SK-N-SH treated with all-trans-retinoic acid at 6 μM for 48 hours (cell line): ENCODE data around the gene HEPHL1.
"Not testable (repeated sequence)": the region's sequence is repeated elsewhere in the genome, so short reads cannot be mapped to it uniquely, and the experiment has no call there.

Experiments used
- CSDC2 ChIP-seq: fragments of 250-450 bp; sonication (Bioruptor Pico); IDR thresholded peaks from 2 replicates; pipeline ENCODE4 v1.5.0; 2020; ENCODE audit warnings: mild to moderate bottlenecking, moderate library complexity
- GLIS3 ChIP-seq: fragments of 250-450 bp; sonication (Bioruptor Pico); IDR thresholded peaks from 2 replicates; pipeline ENCODE4 v1.5.0; 2020; ENCODE audit warnings: mild to moderate bottlenecking, moderate library complexity
- ISL1 ChIP-seq: fragments of 250-450 bp; sonication (Bioruptor Pico); IDR thresholded peaks from 2 replicates; pipeline ENCODE4 v2.1.2; 2022; ENCODE audit warnings: mild to moderate bottlenecking, moderate library complexity
- PPARA ChIP-seq: fragments of 250-450 bp; sonication (Bioruptor Pico); IDR thresholded peaks from 2 replicates; pipeline ENCODE4 v1.5.0; 2020; ENCODE audit warnings: mild to moderate bottlenecking, borderline replicate concordance
- TCF4 ChIP-seq: fragments of 250-450 bp; sonication (Bioruptor Pico); IDR thresholded peaks from 2 replicates; pipeline ENCODE4 v1.8.0; 2021; ENCODE audit warnings: mild to moderate bottlenecking, moderate library complexity, borderline replicate concordance
- TOX ChIP-seq: fragments of 250-450 bp; sonication (Bioruptor Pico); IDR thresholded peaks from 2 replicates; pipeline ENCODE4 v1.8.0; 2021; ENCODE audit warnings: mild to moderate bottlenecking, moderate library complexity, borderline replicate concordance
- ZC3H10 ChIP-seq: fragments of 250-450 bp; sonication (Bioruptor Pico); IDR thresholded peaks from 2 replicates; pipeline ENCODE4 v1.5.1; 2021; ENCODE audit warnings: mild to moderate bottlenecking, moderate library complexity
- ZFP3 ChIP-seq: fragments of 250-450 bp; sonication (Bioruptor Pico); IDR thresholded peaks from 2 replicates; pipeline ENCODE4 v1.5.0; 2020; ENCODE audit warnings: mild to moderate bottlenecking, moderate library complexity
- ZNF70 ChIP-seq: fragments of 450-650 bp; formaldehyde crosslinking; IDR thresholded peaks from 2 replicates; pipeline ENCODE4 v1.5.0; 2020; ENCODE audit warnings: mild to moderate bottlenecking, moderate library complexity
- TF ChIP-seq, protein P1 (sequence below): fragments of 250-450 bp; sonication (Bioruptor Pico); IDR thresholded peaks from 2 replicates; pipeline ENCODE4 v1.5.1; 2021; ENCODE audit warnings: mild to moderate bottlenecking, moderate library complexity
- TF ChIP-seq, protein P2 (sequence below): fragments of 250-450 bp; sonication (Bioruptor Pico); IDR thresholded peaks from 2 replicates; pipeline ENCODE4 v1.8.0; 2020; ENCODE audit warnings: mild to moderate bottlenecking, moderate library complexity, borderline replicate concordance
- TF ChIP-seq, protein P3 (sequence below): fragments of 250-450 bp; sonication (Bioruptor Pico); IDR thresholded peaks from 2 replicates; pipeline ENCODE4 v1.5.1; 2020; ENCODE audit warnings: low read depth, mild to moderate bottlenecking, moderate library complexity
- TF ChIP-seq, protein P4 (sequence below): fragments of 250-450 bp; sonication (Bioruptor Pico); IDR thresholded peaks from 2 replicates; pipeline ENCODE4 v1.5.0; 2020; ENCODE audit warnings: mild to moderate bottlenecking, moderate library complexity

DNA sequence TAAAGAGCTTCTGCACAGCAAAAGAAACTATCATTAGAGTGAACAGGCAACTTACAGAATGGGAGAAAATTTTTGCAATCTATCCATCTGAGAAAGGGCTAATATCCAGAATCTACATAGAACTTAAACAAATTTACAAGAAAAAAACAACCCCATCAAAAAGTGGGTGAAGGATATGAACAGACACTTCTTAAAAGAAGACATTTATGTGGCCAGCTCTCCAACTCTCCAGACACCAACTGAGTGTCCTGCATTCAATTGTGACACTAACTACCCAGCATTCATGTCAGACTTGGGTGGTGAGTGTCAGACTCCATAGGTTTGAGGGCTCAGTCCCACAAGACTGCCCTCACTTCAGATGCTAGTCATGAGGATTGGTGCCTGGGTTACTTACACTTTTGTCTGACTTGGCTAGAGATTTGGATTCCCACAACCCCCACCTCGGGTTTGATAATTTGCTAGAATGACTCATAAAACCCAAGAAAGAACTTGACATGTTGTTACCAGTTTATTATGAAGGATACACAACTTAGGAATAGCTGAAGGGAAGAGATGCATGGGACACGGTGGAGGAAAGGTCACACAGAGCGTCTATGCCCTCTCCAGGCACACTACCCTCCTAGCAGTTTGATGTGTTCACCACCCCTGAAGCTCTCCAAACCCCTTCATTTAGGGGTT lies 44.4 kb upstream of the HEPHL1 start:
- TF ChIP-seq, protein P1, sequence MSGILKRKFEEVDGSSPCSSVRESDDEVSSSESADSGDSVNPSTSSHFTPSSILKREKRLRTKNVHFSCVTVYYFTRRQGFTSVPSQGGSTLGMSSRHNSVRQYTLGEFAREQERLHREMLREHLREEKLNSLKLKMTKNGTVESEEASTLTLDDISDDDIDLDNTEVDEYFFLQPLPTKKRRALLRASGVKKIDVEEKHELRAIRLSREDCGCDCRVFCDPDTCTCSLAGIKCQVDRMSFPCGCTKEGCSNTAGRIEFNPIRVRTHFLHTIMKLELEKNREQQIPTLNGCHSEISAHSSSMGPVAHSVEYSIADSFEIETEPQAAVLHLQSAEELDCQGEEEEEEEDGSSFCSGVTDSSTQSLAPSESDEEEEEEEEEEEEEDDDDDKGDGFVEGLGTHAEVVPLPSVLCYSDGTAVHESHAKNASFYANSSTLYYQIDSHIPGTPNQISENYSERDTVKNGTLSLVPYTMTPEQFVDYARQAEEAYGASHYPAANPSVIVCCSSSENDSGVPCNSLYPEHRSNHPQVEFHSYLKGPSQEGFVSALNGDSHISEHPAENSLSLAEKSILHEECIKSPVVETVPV (CRISPR knock-in tag), result not testable (repeated sequence)
- TF ChIP-seq GLIS3 (CRISPR knock-in tag); TCF4 (CRISPR knock-in tag); ZNF70 (CRISPR knock-in tag); PPARA; ZFP3 (CRISPR knock-in tag); ZC3H10 (CRISPR knock-in tag); CSDC2 (CRISPR knock-in tag); ISL1 (CRISPR knock-in tag); TOX (CRISPR knock-in tag): not testable (repeated sequence)
- TF ChIP-seq, protein P2, sequence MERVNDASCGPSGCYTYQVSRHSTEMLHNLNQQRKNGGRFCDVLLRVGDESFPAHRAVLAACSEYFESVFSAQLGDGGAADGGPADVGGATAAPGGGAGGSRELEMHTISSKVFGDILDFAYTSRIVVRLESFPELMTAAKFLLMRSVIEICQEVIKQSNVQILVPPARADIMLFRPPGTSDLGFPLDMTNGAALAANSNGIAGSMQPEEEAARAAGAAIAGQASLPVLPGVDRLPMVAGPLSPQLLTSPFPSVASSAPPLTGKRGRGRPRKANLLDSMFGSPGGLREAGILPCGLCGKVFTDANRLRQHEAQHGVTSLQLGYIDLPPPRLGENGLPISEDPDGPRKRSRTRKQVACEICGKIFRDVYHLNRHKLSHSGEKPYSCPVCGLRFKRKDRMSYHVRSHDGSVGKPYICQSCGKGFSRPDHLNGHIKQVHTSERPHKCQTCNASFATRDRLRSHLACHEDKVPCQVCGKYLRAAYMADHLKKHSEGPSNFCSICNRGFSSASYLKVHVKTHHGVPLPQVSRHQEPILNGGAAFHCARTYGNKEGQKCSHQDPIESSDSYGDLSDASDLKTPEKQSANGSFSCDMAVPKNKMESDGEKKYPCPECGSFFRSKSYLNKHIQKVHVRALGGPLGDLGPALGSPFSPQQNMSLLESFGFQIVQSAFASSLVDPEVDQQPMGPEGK, result not testable (repeated sequence)
- TF ChIP-seq, protein P3, sequence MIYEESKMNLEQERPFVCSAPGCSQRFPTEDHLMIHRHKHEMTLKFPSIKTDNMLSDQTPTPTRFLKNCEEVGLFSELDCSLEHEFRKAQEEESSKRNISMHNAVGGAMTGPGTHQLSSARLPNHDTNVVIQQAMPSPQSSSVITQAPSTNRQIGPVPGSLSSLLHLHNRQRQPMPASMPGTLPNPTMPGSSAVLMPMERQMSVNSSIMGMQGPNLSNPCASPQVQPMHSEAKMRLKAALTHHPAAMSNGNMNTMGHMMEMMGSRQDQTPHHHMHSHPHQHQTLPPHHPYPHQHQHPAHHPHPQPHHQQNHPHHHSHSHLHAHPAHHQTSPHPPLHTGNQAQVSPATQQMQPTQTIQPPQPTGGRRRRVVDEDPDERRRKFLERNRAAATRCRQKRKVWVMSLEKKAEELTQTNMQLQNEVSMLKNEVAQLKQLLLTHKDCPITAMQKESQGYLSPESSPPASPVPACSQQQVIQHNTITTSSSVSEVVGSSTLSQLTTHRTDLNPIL, result not testable (repeated sequence)
- TF ChIP-seq, protein P4, sequence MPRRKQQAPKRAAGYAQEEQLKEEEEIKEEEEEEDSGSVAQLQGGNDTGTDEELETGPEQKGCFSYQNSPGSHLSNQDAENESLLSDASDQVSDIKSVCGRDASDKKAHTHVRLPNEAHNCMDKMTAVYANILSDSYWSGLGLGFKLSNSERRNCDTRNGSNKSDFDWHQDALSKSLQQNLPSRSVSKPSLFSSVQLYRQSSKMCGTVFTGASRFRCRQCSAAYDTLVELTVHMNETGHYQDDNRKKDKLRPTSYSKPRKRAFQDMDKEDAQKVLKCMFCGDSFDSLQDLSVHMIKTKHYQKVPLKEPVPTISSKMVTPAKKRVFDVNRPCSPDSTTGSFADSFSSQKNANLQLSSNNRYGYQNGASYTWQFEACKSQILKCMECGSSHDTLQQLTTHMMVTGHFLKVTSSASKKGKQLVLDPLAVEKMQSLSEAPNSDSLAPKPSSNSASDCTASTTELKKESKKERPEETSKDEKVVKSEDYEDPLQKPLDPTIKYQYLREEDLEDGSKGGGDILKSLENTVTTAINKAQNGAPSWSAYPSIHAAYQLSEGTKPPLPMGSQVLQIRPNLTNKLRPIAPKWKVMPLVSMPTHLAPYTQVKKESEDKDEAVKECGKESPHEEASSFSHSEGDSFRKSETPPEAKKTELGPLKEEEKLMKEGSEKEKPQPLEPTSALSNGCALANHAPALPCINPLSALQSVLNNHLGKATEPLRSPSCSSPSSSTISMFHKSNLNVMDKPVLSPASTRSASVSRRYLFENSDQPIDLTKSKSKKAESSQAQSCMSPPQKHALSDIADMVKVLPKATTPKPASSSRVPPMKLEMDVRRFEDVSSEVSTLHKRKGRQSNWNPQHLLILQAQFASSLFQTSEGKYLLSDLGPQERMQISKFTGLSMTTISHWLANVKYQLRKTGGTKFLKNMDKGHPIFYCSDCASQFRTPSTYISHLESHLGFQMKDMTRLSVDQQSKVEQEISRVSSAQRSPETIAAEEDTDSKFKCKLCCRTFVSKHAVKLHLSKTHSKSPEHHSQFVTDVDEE (CRISPR knock-in tag), result not testable (repeated sequence)
